WERI-Rb-1 (cell line): ENCODE measurements around the gene ZER1.
"Not testable (repeated sequence)": the region's sequence is repeated elsewhere in the genome, so short reads cannot be mapped to it uniquely, and the experiment has no call there.

Source experiments
- DNase-seq: peaks from one replicate; pipeline ENCODE4 v3.0.0-alpha.2; 2020
- H3K27ac ChIP-seq: fragments of 250-450 bp; sonication (Bioruptor Pico); 2 replicates; pipeline ENCODE4 v1.5.1; 2020; ENCODE audit warnings: mild to moderate bottlenecking, moderate library complexity
- H3K27me3 ChIP-seq: fragments of 250-450 bp; sonication (Bioruptor Pico); 2 replicates; pipeline ENCODE4 v1.5.1; 2021; ENCODE audit warnings: mild to moderate bottlenecking, low read depth, moderate library complexity; ENCODE audit not compliant: insufficient read depth, severe bottlenecking
- H3K36me3 ChIP-seq: fragments of 250-450 bp; sonication (Bioruptor Pico); 2 replicates; pipeline ENCODE4 v1.5.1; 2020; ENCODE audit warnings: mild to moderate bottlenecking, moderate library complexity
- H3K4me3 ChIP-seq: 2 replicates; pipeline ENCODE4 v1.5.1; 2011; ENCODE audit warnings: low read depth, mild to moderate bottlenecking, control low read depth, low read length
- H3K9me3 ChIP-seq: fragments of 250-450 bp; sonication (Bioruptor Pico); 2 replicates; pipeline ENCODE4 v1.5.1; 2021; ENCODE audit warnings: mild to moderate bottlenecking, moderate library complexity; ENCODE audit not compliant: severe bottlenecking
- TF ChIP-seq, protein P1 (sequence below): IDR thresholded peaks from 2 replicates; pipeline ENCODE4 v1.5.1; 2011; ENCODE audit warnings: low read depth, mild to moderate bottlenecking, control low read depth, inconsistent platforms, low read length

Gene ZER1

GRCh38 chr9:128786681-128787601 is 15.2 kb upstream of the ZER1 start, which contains the start of gene TBC1D13:
Gene TBC1D13, plus strand, starts transcription at chr9:128787253. Its CDS starts 101 bp downstream, at chr9:128787354.
- peak; percentile 95 for DNase-seq
- Histone ChIP-seq H3K36me3 (peaks cover 27% of the 10 kb centered on the region), H3K4me3 (peak within 1 kb of the TSS; percentile 98), H3K27ac (peak within 1 kb of the TSS; percentile 79), H3K9me3 (peaks cover 9% of the 10 kb centered on the region), H3K27me3 (no peaks in the 10 kb centered on the region)
- TF ChIP-seq, protein P1, sequence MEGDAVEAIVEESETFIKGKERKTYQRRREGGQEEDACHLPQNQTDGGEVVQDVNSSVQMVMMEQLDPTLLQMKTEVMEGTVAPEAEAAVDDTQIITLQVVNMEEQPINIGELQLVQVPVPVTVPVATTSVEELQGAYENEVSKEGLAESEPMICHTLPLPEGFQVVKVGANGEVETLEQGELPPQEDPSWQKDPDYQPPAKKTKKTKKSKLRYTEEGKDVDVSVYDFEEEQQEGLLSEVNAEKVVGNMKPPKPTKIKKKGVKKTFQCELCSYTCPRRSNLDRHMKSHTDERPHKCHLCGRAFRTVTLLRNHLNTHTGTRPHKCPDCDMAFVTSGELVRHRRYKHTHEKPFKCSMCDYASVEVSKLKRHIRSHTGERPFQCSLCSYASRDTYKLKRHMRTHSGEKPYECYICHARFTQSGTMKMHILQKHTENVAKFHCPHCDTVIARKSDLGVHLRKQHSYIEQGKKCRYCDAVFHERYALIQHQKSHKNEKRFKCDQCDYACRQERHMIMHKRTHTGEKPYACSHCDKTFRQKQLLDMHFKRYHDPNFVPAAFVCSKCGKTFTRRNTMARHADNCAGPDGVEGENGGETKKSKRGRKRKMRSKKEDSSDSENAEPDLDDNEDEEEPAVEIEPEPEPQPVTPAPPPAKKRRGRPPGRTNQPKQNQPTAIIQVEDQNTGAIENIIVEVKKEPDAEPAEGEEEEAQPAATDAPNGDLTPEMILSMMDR, result no peak

- Histone ChIP-seq H3K27me3 (no peaks in the 10 kb centered on the region), H3K27ac (no peak overlapping the region), H3K36me3 (peaks cover 12% of the 10 kb centered on the region), H3K9me3 (peaks cover 18% of the 10 kb centered on the region), H3K4me3 (no peak overlapping the region)
- TF ChIP-seq, protein P1, result no peak
- no peak for DNase-seq
These were observed 13.7 kb upstream of the ZER1 start for GRCh38 chr9:128785427-128785826.

GRCh38 chr9:128782669-128783068 is 10.9 kb upstream of the ZER1 start:
- TF ChIP-seq, protein P1, result no peak
- Histone ChIP-seq H3K27ac (no peak overlapping the region), H3K9me3 (peaks cover 26% of the 10 kb centered on the region), H3K27me3 (no peaks in the 10 kb centered on the region), H3K4me3 (no peak overlapping the region), H3K36me3 (no peaks in the 10 kb centered on the region)
- no peak for DNase-seq

GRCh38 chr9:128781187-128782070 is 9.7 kb upstream of the ZER1 start:
- TF ChIP-seq, protein P1, result no peak
- no peak overlapping the region for H3K4me3 ChIP-seq
- H3K36me3 ChIP-seq, result no peaks in the 10 kb centered on the region
- H3K27me3 ChIP-seq, result no peaks in the 10 kb centered on the region
- H3K27ac ChIP-seq, result no peak overlapping the region
- peaks cover 32% of the 10 kb centered on the region for H3K9me3 ChIP-seq
- no peak for DNase-seq

DNA sequence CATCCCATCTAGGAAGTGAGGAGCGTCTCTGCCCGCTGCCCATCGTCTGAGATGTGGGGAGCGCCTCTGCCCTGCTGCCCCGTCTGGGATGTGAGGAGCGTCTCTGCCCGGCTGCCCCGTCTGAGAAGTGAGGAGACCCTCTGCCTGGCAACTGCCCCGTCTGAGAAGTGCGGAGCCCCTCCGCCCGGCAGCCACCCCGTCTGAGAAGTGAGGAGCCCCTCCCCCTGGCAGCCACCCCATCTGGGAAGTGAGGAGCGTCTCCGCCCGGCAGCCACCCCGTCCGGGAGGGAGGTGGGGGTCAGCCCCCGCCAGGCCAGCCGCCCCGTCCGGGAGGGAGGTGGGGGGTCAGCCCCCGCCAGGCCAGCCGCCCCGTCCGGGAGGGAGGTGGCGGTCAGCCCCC is 8.4 kb upstream of the ZER1 start:
- H3K9me3 ChIP-seq, result peaks cover 36% of the 10 kb centered on the region
- not testable (repeated sequence) for H3K36me3 ChIP-seq, H3K27me3 ChIP-seq, H3K27ac ChIP-seq, DNase-seq, H3K4me3 ChIP-seq

DNA sequence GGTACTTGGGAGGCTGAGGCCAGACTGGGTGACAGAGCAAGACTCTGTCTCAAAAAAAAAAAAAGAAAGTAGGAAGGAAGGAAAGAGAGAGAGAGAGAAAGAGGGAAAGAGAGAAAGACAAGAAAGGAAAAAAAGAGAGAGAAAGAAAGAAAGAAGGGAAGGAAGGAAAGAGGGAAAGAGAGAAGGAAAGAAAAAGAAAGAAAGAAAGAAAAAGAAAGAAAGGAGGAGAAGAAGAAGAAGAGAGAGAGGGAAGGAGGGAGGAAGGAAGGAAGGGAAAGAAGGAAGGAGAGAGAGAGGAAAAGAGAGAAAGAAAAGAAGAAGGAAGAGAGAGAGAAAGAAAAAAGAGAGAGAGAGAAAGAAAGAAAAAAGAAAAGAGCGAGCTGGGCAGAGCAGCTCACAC is 3.1 kb upstream of the ZER1 start:
- H3K9me3 ChIP-seq, result peaks cover 21% of the 10 kb centered on the region
- no peaks in the 10 kb centered on the region; the same call in 1 of the 2 replicates for H3K36me3 ChIP-seq
- no peaks in the 10 kb centered on the region for H3K27me3 ChIP-seq
- TF ChIP-seq, protein P1, result no peak
- H3K4me3 ChIP-seq, result no peak overlapping the region
- no peak for DNase-seq
- no peak overlapping the region for H3K27ac ChIP-seq
